Mesenchymal stem cell (in vitro differentiated cells and primary cell): ENCODE measurements around the gene NRP1.

Source experiments
- DNase-seq: peaks from one replicate; pipeline ENCODE4 v3.0.0-alpha.2; 2013
- H2AFZ ChIP-seq: one replicate; pipeline ENCODE4 v1.6.1; 2013; ENCODE audit warnings: low read depth, mild to moderate bottlenecking, control low read depth, inconsistent platforms, low read length, moderate library complexity
- H2AK5ac ChIP-seq: 2 replicates; pipeline ENCODE4 v1.6.1; 2013; ENCODE audit warnings: low read length, moderate library complexity, mild to moderate bottlenecking, inconsistent platforms; ENCODE audit not compliant: severe bottlenecking
- H2BK120ac ChIP-seq: one replicate; pipeline ENCODE4 v1.6.1; 2013; ENCODE audit warnings: low read depth, mild to moderate bottlenecking, inconsistent platforms, low read length, moderate library complexity
- H2BK12ac ChIP-seq, 2 experiments: one replicate each; pipeline ENCODE4 v1.6.1; 2013; ENCODE audit warnings: inconsistent platforms in 2 of 2, low read length in 2 of 2, mild to moderate bottlenecking in 2 of 2, moderate library complexity in 2 of 2, control low read depth in 1 of 2
- H2BK15ac ChIP-seq: one replicate; pipeline ENCODE4 v1.6.1; 2013; ENCODE audit warnings: mild to moderate bottlenecking, low read depth, inconsistent platforms; ENCODE audit not compliant: poor library complexity, severe bottlenecking
- H2BK5ac ChIP-seq: 2 replicates; pipeline ENCODE4 v1.6.1; 2013; ENCODE audit warnings: low read depth, mild to moderate bottlenecking, low read length, control low read depth, inconsistent platforms; ENCODE audit not compliant: poor library complexity, severe bottlenecking
- H3K14ac ChIP-seq, 2 experiments: one replicate each; pipeline ENCODE4 v1.6.1; 2013; ENCODE audit warnings: inconsistent platforms in 2 of 2, low read length in 2 of 2, control low read depth in 1 of 2, mild to moderate bottlenecking in 1 of 2, moderate library complexity in 1 of 2
- H3K18ac ChIP-seq, 2 experiments: one replicate each; pipeline ENCODE4 v1.6.1; 2013; ENCODE audit warnings: inconsistent platforms in 2 of 2, low read length in 2 of 2, control low read depth in 1 of 2, low read depth in 1 of 2, mild to moderate bottlenecking in 1 of 2
- H3K23ac ChIP-seq, 2 experiments: one replicate each; pipeline ENCODE4 v1.6.1; 2013; ENCODE audit warnings: inconsistent platforms in 2 of 2, low read length in 2 of 2, mild to moderate bottlenecking in 2 of 2, moderate library complexity in 2 of 2, control low read depth in 1 of 2
- H3K27ac ChIP-seq: 2 replicates; pipeline ENCODE4 v1.5.1; 2013; ENCODE audit warnings: mild to moderate bottlenecking, moderate library complexity, low read length, control low read depth, inconsistent platforms; ENCODE audit not compliant: poor library complexity, severe bottlenecking
- H3K27me3 ChIP-seq, 2 experiments: 2 replicates each; pipeline versions ENCODE4 v1.6.1 to v1.7.0; 2013; ENCODE audit warnings: low read length in 2 of 2, mild to moderate bottlenecking in 2 of 2, moderate library complexity in 2 of 2, control low read depth in 1 of 2, inconsistent platforms in 1 of 2; ENCODE audit not compliant: control insufficient read depth in 1 of 2, insufficient read depth in 1 of 2
- H3K36me3 ChIP-seq, 2 experiments: 2 replicates each; pipeline versions ENCODE4 v1.6.1 to v1.7.0; 2013; ENCODE audit warnings: low read length in 2 of 2, control low read depth in 1 of 2, inconsistent platforms in 1 of 2, low read depth in 1 of 2, mild to moderate bottlenecking in 1 of 2; ENCODE audit not compliant: insufficient read depth in 2 of 2, control insufficient read depth in 1 of 2
- H3K4ac ChIP-seq, 2 experiments: one replicate each; pipeline ENCODE4 v1.6.1; 2013; ENCODE audit warnings: inconsistent platforms in 2 of 2, low read length in 2 of 2, mild to moderate bottlenecking in 2 of 2, moderate library complexity in 2 of 2, control low read depth in 1 of 2, low read depth in 1 of 2
- H3K4me1 ChIP-seq: 2 replicates; pipeline ENCODE4 v1.6.1; 2013; ENCODE audit warnings: low read depth, low read length, control low read depth; ENCODE audit not compliant: control insufficient read depth, insufficient read depth
- H3K4me2 ChIP-seq: 2 replicates; pipeline ENCODE4 v1.6.1; 2013; ENCODE audit warnings: low read length, mild to moderate bottlenecking, inconsistent platforms; ENCODE audit not compliant: poor library complexity, severe bottlenecking
- H3K4me3 ChIP-seq, 2 experiments: 2 replicates each; pipeline versions ENCODE4 v1.5.1 to v1.7.0; 2013; ENCODE audit warnings: low read length in 2 of 2, mild to moderate bottlenecking in 2 of 2, control low read depth in 1 of 2, low read depth in 1 of 2; ENCODE audit not compliant: insufficient read depth in 1 of 2
- H3K79me1 ChIP-seq: replicated peaks from 2 replicates; pipeline ENCODE4 v1.6.1; 2013; ENCODE audit warnings: mild to moderate bottlenecking, control low read depth, low read length, inconsistent platforms; ENCODE audit not compliant: poor library complexity, severe bottlenecking
- H3K9ac ChIP-seq: 2 replicates; pipeline ENCODE4 v1.7.0; 2013; ENCODE audit warnings: mild to moderate bottlenecking, low read length, moderate library complexity
- H3K9me3 ChIP-seq: 2 replicates; pipeline ENCODE4 v1.7.0; 2013; ENCODE audit warnings: mild to moderate bottlenecking, low read length; ENCODE audit not compliant: control insufficient read depth
- H4K8ac ChIP-seq: one replicate; pipeline ENCODE4 v1.6.1; 2013; ENCODE audit warnings: inconsistent platforms, mild to moderate bottlenecking, low read length, moderate library complexity
- H4K91ac ChIP-seq: one replicate; pipeline ENCODE4 v1.6.1; 2013; ENCODE audit warnings: mild to moderate bottlenecking, low read length, inconsistent platforms
- WGBS: methylation state at CpG from one replicate; pipeline ENCODE4 v1.1.7; 2013; ENCODE audit warnings: mixed read lengths; 5-methylcytosine and 5-hydroxymethylcytosine counted together

Gene NRP1

GRCh38 chr10:33311640-33312039 lies 22.8 kb downstream of the NRP1 start:
- DNase-seq = no peak
- no peak overlapping the region for H3K18ac ChIP-seq
- no peak overlapping the region for H3K27ac ChIP-seq
- no peak overlapping the region for H2AK5ac ChIP-seq
- H3K4ac ChIP-seq = no peak overlapping the region
- no peak overlapping the region for H2AFZ ChIP-seq
- peaks cover 21 to 74% of the 10 kb centered on the region in 2 experiments for H3K36me3 ChIP-seq
- H3K9me3 ChIP-seq = no peaks in the 10 kb centered on the region
- no peak overlapping the region for H3K9ac ChIP-seq
- H3K4me3 ChIP-seq = no peak overlapping the region
- no peak overlapping the region for H2BK5ac ChIP-seq
- no peak overlapping the region for H2BK120ac ChIP-seq
- no peak overlapping the region for H2BK15ac ChIP-seq
- no peak overlapping the region for H3K14ac ChIP-seq
- no peak overlapping the region for H3K23ac ChIP-seq
- WGBS = no CpG with 5 or more reads among the region's 1 CpG
- no peak overlapping the region for H4K8ac ChIP-seq
- H3K79me1 ChIP-seq = no peaks in the 10 kb centered on the region
- H4K91ac ChIP-seq = no peak overlapping the region
- H3K27me3 ChIP-seq = no peaks in the 10 kb centered on the region
- no peak overlapping the region for H2BK12ac ChIP-seq
- peaks cover 2% of the 10 kb centered on the region for H3K4me1 ChIP-seq
- no peak overlapping the region for H3K4me2 ChIP-seq

GRCh38 chr10:33310853-33311252 lies 23.6 kb downstream of the NRP1 start:
- Histone ChIP-seq H2AK5ac (no peak overlapping the region), H4K91ac (no peak overlapping the region), H2BK12ac (no peak overlapping the region), H3K27ac (no peak overlapping the region), H3K23ac (no peak overlapping the region), H3K9me3 (no peaks in the 10 kb centered on the region), H2AFZ (no peak overlapping the region), H3K4me2 (no peak overlapping the region), H3K4me1 (peaks cover 4% of the 10 kb centered on the region), H3K27me3 (no peaks in the 10 kb centered on the region), H2BK120ac (no peak overlapping the region), H3K9ac (no peak overlapping the region), H3K14ac (no peak overlapping the region), H3K36me3 (peaks cover 22 to 71% of the 10 kb centered on the region in 2 experiments), H3K18ac (no peak overlapping the region), H3K4me3 (no peak overlapping the region), H3K4ac (no peak overlapping the region), H2BK5ac (no peak overlapping the region), H3K79me1 (no peaks in the 10 kb centered on the region), H2BK15ac (peak overlapping the region; percentile 26), H4K8ac (no peak overlapping the region)
- no peak for DNase-seq
- WGBS = 68% methylated on average over 4 of the region's 4 CpGs

- Histone ChIP-seq H3K79me1 (peaks cover 2% of the 10 kb centered on the region), H2BK5ac (no peak overlapping the region), H3K9me3 (no peaks in the 10 kb centered on the region), H2AK5ac (no peak overlapping the region), H4K8ac (peak overlapping the region; percentile 27), H2BK12ac (peak overlapping the region in 1 of 2 experiments; percentile 11), H3K4me3 (no peak overlapping the region), H3K4me2 (no peak overlapping the region), H2AFZ (no peak overlapping the region), H3K36me3 (peaks cover 26 to 67% of the 10 kb centered on the region in 2 experiments), H3K27ac (no peak overlapping the region), H3K14ac (no peak overlapping the region), H3K4me1 (peaks cover 3% of the 10 kb centered on the region), H3K18ac (peak overlapping the region in 1 of 2 experiments; percentile 44), H2BK15ac (no peak overlapping the region), H3K27me3 (no peaks in the 10 kb centered on the region), H3K23ac (no peak overlapping the region), H3K9ac (no peak overlapping the region), H3K4ac (no peak overlapping the region), H4K91ac (no peak overlapping the region), H2BK120ac (no peak overlapping the region)
- DNase-seq = no peak
- WGBS = 96% methylated on average over 8 of the region's 8 CpGs
Observed at GRCh38 chr10:33309406-33309805, 25.1 kb downstream of the NRP1 start.

- no peak overlapping the region for H4K8ac ChIP-seq
- no peak overlapping the region for H2BK15ac ChIP-seq
- H3K14ac ChIP-seq = no peak overlapping the region
- H3K36me3 ChIP-seq = peaks cover 22 to 70% of the 10 kb centered on the region in 2 experiments
- H2AFZ ChIP-seq = no peak overlapping the region
- H2AK5ac ChIP-seq = no peak overlapping the region
- H3K27ac ChIP-seq = no peak overlapping the region
- H3K4ac ChIP-seq = no peak overlapping the region
- H3K9ac ChIP-seq = no peak overlapping the region
- no peak overlapping the region for H3K4me2 ChIP-seq
- no peaks in the 10 kb centered on the region for H3K9me3 ChIP-seq
- H2BK5ac ChIP-seq = no peak overlapping the region
- H3K4me1 ChIP-seq = peaks cover 3% of the 10 kb centered on the region
- DNase-seq = no peak
- H3K18ac ChIP-seq = no peak overlapping the region
- WGBS = 98% methylated on average over 5 of the region's 5 CpGs
- H3K79me1 ChIP-seq = peaks cover 2% of the 10 kb centered on the region
- H3K4me3 ChIP-seq = no peak overlapping the region
- no peak overlapping the region for H3K23ac ChIP-seq
- no peak overlapping the region for H4K91ac ChIP-seq
- H2BK12ac ChIP-seq = no peak overlapping the region
- H2BK120ac ChIP-seq = no peak overlapping the region
- H3K27me3 ChIP-seq = no peaks in the 10 kb centered on the region
Observed at GRCh38 chr10:33307835-33308234, 26.6 kb downstream of the NRP1 start.
